Neural cell (in vitro differentiated cells): ENCODE measurements around the gene HDAC4. TPM values are rescaled to one million over a fixed set of nuclear protein-coding genes. Genes with fewer than 3 reads are reported as not detected.

Experiments used
- H2AFZ ChIP-seq: fragments of 200-600, 300-800 bp; sonication (generic), shearing (Covaris generic); 2 replicates; pipeline ENCODE4 v1.6.0; 2014; ENCODE audit warnings: low read depth, mild to moderate bottlenecking, antibody characterized with exemption, low read length, moderate library complexity
- H3F3A ChIP-seq: fragments of 200-600 bp; shearing (Covaris generic); 2 replicates; pipeline ENCODE4 v1.6.1; 2016; ENCODE audit warnings: mild to moderate bottlenecking, moderate library complexity, mixed read lengths, antibody characterized with exemption, low read length; ENCODE audit not compliant: insufficient read depth, poor library complexity, severe bottlenecking
- H3K27ac ChIP-seq: fragments of 200-600, 300-800 bp; sonication (generic), shearing (Covaris generic); 2 replicates; pipeline ENCODE4 v1.5.1; 2014; ENCODE audit warnings: mild to moderate bottlenecking, low read length, moderate library complexity
- H3K27me3 ChIP-seq: fragments of 300-800, 200-600 bp; sonication (generic), shearing (Covaris generic); 2 replicates; pipeline ENCODE4 v1.6.0; 2014; ENCODE audit warnings: mild to moderate bottlenecking, low read depth, low read length, moderate library complexity; ENCODE audit not compliant: insufficient read depth
- H3K36me3 ChIP-seq: fragments of 300-800, 200-600 bp; sonication (generic), shearing (Covaris generic); 2 replicates; pipeline ENCODE4 v1.5.1; 2014; ENCODE audit warnings: mild to moderate bottlenecking, antibody characterized with exemption, low read length, moderate library complexity; ENCODE audit not compliant: insufficient read depth
- H3K4me2 ChIP-seq: fragments of 300-800, 200-600 bp; sonication (generic), shearing (Covaris generic); 2 replicates; pipeline ENCODE4 v1.6.0; 2014; ENCODE audit warnings: mild to moderate bottlenecking, low read length
- H3K4me3 ChIP-seq: fragments of 300-800, 200-600 bp; sonication (generic), shearing (Covaris generic); 2 replicates; pipeline ENCODE4 v1.5.1; 2014; ENCODE audit warnings: mild to moderate bottlenecking, low read length, moderate library complexity
- H3K79me2 ChIP-seq: fragments of 200-600 bp; shearing (Covaris generic); replicated peaks from 2 replicates; pipeline ENCODE4 v1.6.0; 2014; ENCODE audit warnings: mild to moderate bottlenecking, low read length, moderate library complexity; ENCODE audit not compliant: insufficient read depth
- H3K9ac ChIP-seq: fragments of 300-800, 200-600 bp; sonication (generic), shearing (Covaris generic); 2 replicates; pipeline ENCODE4 v1.6.1; 2016; ENCODE audit warnings: mild to moderate bottlenecking, low read length, mixed read lengths
- H3K9me2 ChIP-seq: fragments of 200-600 bp; shearing (Covaris generic); 2 replicates; pipeline ENCODE4 v1.6.1; 2016; ENCODE audit warnings: mild to moderate bottlenecking, low read length, mixed read lengths; ENCODE audit not compliant: insufficient read depth
- H3K9me3 ChIP-seq: fragments of 200-600, 300-800 bp; sonication (generic), shearing (Covaris generic); 2 replicates; pipeline ENCODE4 v1.6.1; 2016; ENCODE audit warnings: mild to moderate bottlenecking, mixed run types, low read length, moderate library complexity, mixed read lengths
- H4K20me1 ChIP-seq: fragments of 200-600 bp; shearing (Covaris generic); 2 replicates; pipeline ENCODE4 v1.6.1; 2016; ENCODE audit warnings: mild to moderate bottlenecking, mixed run types; ENCODE audit not compliant: insufficient read depth
- CTCF ChIP-seq: fragments of 450-650 bp; IDR thresholded peaks from 2 replicates; pipeline ENCODE4 v1.5.1; 2014; ENCODE audit warnings: antibody characterized with exemption, mild to moderate bottlenecking, moderate library complexity; ENCODE audit not compliant: poor library complexity, severe bottlenecking
- EP300 ChIP-seq: fragments of 450-650 bp; conservative IDR thresholded peaks from 2 replicates; pipeline ENCODE4 v1.6.1; 2014; ENCODE audit warnings: antibody characterized with exemption, mild to moderate bottlenecking, moderate library complexity; ENCODE audit not compliant: poor library complexity, severe bottlenecking
- EZH2 ChIP-seq: fragments of 200-600, 300-800 bp; shearing (Covaris generic), sonication (generic); IDR thresholded peaks from 2 replicates; pipeline ENCODE4 v1.6.1; 2014; ENCODE audit warnings: antibody characterized with exemption, low read length, borderline replicate concordance, mild to moderate bottlenecking; ENCODE audit not compliant: insufficient read depth, poor library complexity, severe bottlenecking
- MXI1 ChIP-seq: fragments of 450-650 bp; conservative IDR thresholded peaks from 2 replicates; pipeline ENCODE4 v1.6.1; 2014; ENCODE audit warnings: antibody characterized with exemption, mild to moderate bottlenecking; ENCODE audit not compliant: poor library complexity, severe bottlenecking
- POLR2AphosphoS5 ChIP-seq: IDR thresholded peaks from 2 replicates; pipeline ENCODE4 v1.6.1; 2012
- RAD21 ChIP-seq: fragments of 450-650 bp; conservative IDR thresholded peaks from 2 replicates; pipeline ENCODE4 v1.6.1; 2014; ENCODE audit warnings: antibody characterized with exemption, mild to moderate bottlenecking, moderate library complexity
- REST ChIP-seq: IDR thresholded peaks from 2 replicates; pipeline ENCODE4 v1.6.1; 2012; ENCODE audit warnings: borderline replicate concordance
- SMC3 ChIP-seq: fragments of 450-650 bp; conservative IDR thresholded peaks from 2 replicates; pipeline ENCODE4 v1.6.1; 2014; ENCODE audit warnings: antibody characterized with exemption, mild to moderate bottlenecking, moderate library complexity; ENCODE audit not compliant: poor library complexity
- TAF1 ChIP-seq: IDR thresholded peaks from 2 replicates; pipeline ENCODE4 v1.6.1; 2012; ENCODE audit warnings: low read depth
- polyA plus RNA-seq: library from polyadenylated mRNA; depleted of rRNA; stranded (reverse); fragments of >200 nt; gene quantifications from 2 replicates; pipeline ENCODE4 v1.2.3, GENCODE V29; 2014

Gene HDAC4
- polyA plus RNA-seq, 1 donor from 2014 or later: 3.4 TPM

DNA sequence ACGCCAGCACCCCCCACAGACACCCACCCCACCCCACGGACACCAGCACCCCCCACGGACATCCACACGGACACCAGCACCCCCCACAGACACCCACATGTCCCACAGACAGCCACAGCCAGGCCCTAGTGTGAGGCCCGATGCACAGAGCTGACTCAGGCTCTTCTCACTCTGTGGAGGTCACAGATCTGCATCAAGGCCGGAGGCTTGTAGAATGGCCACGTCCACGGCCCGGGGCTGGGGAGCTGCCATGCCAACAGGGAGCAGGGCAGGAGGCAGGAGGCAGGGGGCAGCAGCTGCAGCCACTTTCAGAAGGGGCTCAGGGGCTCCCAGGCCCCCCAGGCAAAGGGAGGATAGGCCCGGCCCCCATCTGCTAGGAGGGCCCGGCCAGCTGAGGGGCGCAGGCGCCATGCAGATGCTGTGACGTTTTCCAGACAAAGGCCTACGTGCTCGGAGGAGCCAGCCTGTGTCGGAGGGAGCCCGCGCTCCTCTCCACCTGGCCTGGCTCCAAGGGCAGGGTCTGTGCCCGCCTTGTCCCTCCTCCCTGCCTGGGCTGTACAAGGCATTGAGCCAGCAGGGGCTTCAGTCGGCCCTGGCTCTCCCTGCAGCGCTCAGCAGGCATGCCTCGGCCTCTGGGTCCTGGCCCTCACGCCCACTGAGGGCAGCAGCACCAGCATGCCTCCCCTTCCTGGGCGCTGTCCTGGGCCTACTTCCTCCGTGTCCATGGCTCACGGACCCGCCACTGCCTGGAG, 304.0 kb downstream of the HDAC4 start:
- no peaks in the 10 kb centered on the region for H3K36me3 ChIP-seq
- no peak overlapping the region for H3K4me2 ChIP-seq
- H3K27me3 ChIP-seq: no peaks in the 10 kb centered on the region
- TF ChIP-seq EZH2 (no peak), REST (no peak), MXI1 (no peak), SMC3 (no peak), TAF1 (no peak), POLR2AphosphoS5 (no peak), RAD21 (no peak), EP300 (no peak)
- H3K4me3 ChIP-seq: no peak overlapping the region
- H3K9me2 ChIP-seq: no peaks in the 10 kb centered on the region
- no peak overlapping the region for H3K9ac ChIP-seq
- no peaks in the 10 kb centered on the region for H3K79me2 ChIP-seq
- H2AFZ ChIP-seq: no peak overlapping the region
- no peaks in the 10 kb centered on the region for H3F3A ChIP-seq
- H3K9me3 ChIP-seq: no peaks in the 10 kb centered on the region
- H4K20me1 ChIP-seq: no peaks in the 10 kb centered on the region
- H3K27ac ChIP-seq: no peak overlapping the region

- H3K27ac ChIP-seq: no peak overlapping the region
- H3K27me3 ChIP-seq: no peaks in the 10 kb centered on the region
- H3K79me2 ChIP-seq: no peaks in the 10 kb centered on the region
- H3F3A ChIP-seq: no peaks in the 10 kb centered on the region
- no peaks in the 10 kb centered on the region for H3K9me2 ChIP-seq
- H3K4me2 ChIP-seq: no peak overlapping the region
- H3K9ac ChIP-seq: no peak overlapping the region
- no peaks in the 10 kb centered on the region for H3K36me3 ChIP-seq
- H2AFZ ChIP-seq: no peak overlapping the region
- H3K9me3 ChIP-seq: no peaks in the 10 kb centered on the region
- H3K4me3 ChIP-seq: no peak overlapping the region
- no peaks in the 10 kb centered on the region for H4K20me1 ChIP-seq
- TF ChIP-seq SMC3 (no peak), EP300 (no peak)
These were observed 305.2 kb downstream of the HDAC4 start for GRCh38 chr2:239095460-239096081.

- no peaks in the 10 kb centered on the region for H3K36me3 ChIP-seq
- no peak overlapping the region for H3K9ac ChIP-seq
- TF ChIP-seq CTCF (no peak), EZH2 (no peak), RAD21 (no peak), TAF1 (no peak), MXI1 (no peak), EP300 (no peak), POLR2AphosphoS5 (no peak)
- H3K9me2 ChIP-seq: no peaks in the 10 kb centered on the region
- no peaks in the 10 kb centered on the region for H3K27me3 ChIP-seq
- no peaks in the 10 kb centered on the region for H3K79me2 ChIP-seq
- no peak overlapping the region for H3K27ac ChIP-seq
- H3K4me3 ChIP-seq: no peak overlapping the region
- H4K20me1 ChIP-seq: no peaks in the 10 kb centered on the region
- no peak overlapping the region for H2AFZ ChIP-seq
- H3K4me2 ChIP-seq: no peak overlapping the region
- H3F3A ChIP-seq: no peaks in the 10 kb centered on the region
- H3K9me3 ChIP-seq: no peaks in the 10 kb centered on the region
These were observed 306.0 kb downstream of the HDAC4 start for GRCh38 chr2:239094867-239095266.
